ENCODE data around the gene DNAH7.

DNA sequence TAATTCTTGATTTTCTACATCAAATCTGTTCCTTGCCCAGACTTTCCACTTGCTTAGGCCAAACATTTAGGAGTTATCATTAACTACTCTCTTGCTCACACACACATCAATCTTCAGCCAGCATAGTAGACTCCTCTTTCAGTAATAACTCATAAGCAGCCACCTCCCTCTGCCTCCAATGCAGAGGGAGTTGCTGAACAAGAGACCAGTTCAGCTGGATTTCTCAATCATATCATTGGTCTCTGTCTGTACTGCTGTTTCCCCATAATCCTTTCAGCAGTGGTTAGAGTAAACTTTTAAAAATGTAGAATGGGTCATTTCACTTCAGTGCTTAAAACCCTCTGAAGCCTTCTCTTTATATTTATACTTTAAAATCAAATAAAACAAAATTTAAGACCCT, 298.7 kb downstream of the DNAH7 start:
- TF ChIP-seq POLR2A (IDR thresholded peaks at IDR 0.05; ENCODE audit: low read depth, low read length) (no peak), CTCF (IDR thresholded peaks at IDR 0.05; ENCODE audit: extremely low read depth in 1 of 2, insufficient read depth in 1 of 2, low read depth in 1 of 2, low read length in 2 of 2) (no peak)
